Measurements from ENCODE around the gene ZNF670.

ZNF670 gene

DNA sequence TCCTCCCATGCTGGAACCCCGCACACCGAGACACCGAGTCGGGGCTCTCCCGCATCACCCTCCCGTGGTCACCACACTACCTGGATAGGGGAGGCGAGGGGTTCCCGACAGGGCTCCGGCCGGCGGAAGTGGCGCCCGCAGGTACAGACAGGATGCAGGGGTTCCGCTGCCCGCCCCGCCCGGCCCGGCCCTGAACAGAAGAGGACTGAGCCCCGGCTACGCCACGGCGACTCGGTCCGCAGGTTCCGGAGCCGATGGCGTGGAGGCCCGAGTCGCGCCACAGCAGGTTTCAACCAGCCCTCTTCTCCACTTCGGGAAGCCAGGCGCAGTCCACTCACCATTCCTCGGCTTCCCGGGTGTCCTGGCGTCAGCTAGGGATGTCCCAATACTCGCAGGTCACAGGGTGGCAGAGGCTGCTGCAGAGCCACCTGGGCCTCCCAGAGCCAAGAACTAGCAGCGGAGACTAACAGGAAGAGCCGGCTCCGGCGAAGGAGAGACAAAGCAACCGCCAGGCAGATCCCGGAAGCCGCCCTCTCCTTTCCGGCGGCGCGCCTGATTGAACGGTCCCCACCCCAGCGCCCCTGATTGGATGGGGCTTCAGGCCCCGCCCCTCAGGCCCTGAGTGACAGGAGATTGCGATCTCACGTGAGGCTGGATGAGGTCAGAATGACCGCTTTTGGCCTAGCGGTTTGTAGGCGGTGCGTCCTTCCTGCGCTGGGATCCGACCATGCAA is 25.4 kb upstream of the ZNF670 start, which contains the start of gene ZNF669:
TSS of gene ZNF669 (minus strand) at position 498 of the 733 bp plus-strand sequence. CDS start at position 341, 157 bp downstream.
- DNase-seq, result peak; percentile 95

DNA sequence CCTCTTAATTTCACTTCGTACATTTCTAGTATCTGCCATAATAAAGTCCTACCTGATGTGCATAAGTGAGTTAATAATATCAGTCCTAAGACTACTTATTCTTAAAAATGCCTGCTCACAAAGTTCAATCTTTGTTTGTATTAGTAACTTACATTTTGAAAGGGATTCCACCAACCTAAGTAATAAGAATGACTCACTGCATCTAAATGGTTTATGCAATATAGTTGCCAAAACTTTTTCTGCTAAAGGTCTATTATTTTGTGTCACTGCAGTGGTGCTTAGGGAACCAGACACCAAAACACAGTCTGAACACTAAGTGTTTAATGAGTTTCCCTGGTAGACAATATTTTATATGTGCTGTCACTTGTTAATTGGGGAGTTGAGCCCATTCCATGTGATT is 23.8 kb upstream of the ZNF670 start:
- DNase-seq, result peak; percentile 15

DNA sequence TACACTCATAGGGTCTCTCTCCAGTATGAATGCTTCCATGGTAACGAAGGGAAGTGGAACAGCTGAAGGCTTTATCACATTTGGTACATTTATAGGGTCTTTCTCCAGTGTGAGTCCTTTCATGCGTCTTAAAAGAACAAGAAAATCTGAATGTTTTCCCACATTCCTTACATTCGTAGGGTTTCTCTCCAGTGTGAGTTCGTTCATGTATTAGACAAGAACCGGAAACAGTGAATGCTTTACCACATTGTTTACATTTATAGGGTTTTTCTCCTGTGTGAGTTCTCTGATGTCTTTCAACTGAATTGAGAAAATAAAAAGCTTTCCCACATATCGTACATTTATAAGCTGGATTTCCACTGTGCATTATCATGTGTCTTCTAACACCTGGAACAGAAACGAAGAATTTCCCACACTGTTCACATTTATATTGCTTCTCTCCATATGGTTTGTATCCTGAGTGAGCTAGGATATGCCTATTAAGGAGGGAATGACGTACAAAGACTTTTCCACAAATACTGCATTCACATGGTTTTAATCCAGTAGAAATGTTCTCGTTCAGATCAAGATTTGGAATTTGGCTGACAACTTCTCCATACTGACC is 22.2 kb upstream of the ZNF670 start:
- no peak for DNase-seq

DNA sequence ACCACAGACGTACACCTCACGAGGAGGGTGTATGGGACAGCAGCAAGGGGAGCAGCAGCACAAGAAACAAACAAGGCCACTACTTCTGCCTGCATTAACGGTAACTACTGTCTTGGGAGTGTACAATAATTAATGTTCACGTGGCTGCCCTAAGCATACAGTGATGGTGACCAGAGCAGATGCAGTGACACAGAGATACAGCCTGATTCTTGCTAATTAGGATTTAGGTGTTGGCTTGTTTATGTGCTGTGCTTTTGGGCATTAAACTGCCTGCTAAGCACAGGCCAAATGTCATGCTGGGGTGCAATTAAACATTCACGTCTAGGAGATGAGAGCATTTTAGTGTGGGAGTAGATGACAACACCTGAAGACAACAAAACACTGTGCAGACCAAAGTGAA is 18.3 kb upstream of the ZNF670 start:
- DNase-seq, result no peak

DNA sequence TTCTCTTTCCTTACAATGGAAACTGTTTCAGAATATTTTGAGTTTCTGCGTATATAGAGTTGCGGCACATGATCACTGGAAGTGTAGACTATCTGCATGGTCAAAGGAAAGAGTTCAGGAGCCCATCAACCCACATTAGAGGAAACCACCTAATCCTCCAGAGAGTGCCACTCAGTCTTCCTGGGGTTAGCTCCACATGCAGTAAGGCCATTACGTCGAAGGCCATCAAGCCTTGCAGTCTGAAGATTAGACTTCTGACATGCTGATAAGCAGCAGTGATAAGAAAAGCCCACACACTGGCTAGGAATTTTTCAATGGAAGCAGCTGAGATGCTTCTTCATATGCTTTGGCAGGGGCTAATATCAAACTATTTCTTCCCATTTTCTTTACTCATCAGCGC is 17.9 kb upstream of the ZNF670 start:
- DNase-seq, result no peak

DNA sequence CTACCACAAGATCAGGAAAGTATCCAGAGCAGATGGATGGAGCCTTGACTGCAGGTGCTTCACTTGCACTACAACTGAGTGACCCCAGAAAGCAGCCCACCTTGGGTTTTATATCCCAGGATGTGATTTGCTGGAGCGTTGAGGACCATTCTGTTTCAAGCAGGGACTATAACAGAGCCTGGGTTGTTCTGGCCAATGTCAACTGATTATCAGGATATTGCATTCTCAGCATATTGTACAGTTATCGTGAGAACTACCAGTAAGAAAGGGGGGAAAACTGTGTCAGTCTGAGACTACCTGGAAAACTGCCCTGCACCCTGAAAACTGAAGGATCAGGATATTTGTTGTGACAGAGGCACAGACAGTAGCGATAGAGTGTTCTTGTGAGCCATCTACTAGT is 17.5 kb upstream of the ZNF670 start:
- DNase-seq, result no peak

DNA sequence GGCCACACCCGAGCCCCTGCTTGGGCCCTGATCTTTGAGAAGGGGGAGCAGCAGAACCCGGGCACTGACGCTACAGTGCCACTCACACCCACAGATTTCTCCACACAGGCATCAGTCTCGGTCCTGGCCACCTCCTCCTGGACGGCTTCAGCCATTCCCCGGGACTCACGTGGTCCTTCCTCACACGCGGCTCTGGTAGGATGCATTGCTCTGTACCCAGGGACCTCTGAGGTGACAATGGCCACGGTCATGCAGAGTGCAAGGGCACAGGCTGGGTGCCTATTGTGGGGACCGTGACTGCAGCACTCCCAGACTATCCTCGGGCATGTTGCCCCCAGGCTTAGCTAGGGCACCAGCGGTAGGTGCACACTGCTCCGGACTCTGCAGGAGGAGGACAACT is 11.8 kb upstream of the ZNF670 start:
- no peak for DNase-seq

DNA sequence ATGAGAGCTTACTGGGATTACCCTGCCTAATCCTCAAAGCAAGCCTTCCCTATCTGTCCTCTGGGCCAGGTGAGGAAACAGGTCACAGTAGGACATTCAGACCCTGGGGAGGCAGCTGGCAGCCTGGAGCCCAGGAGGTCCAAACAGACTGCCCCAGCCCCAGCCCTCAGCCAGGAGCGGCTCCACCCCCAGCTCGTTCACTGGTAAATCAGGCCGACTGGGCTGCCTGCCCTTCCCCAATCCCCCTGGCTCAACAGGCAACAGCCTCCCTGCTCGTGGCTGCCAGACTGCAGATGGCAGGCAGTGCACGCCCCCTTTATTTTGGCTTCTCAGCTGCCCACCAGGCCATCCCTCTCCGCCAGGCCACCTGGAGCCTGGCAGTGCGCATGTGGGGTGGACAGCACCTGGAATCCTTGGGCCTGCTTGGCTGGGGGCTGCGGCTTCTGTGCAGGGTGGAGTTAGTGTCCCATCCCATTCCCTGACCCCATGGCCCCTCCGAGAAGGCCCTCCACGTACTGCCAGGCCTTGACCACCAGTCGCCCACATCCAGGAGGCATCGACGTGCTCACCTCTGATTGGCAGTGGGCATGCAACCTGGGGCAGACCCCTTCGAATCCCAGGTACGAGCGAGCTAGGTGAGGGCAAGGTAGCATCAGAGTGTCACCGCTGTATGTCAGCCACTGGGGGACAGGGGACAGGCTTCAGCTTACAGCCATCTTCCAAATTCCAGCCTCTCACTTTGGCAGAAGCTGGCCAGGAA is 11.2 kb upstream of the ZNF670 start:
- DNase-seq, result no peak

DNA sequence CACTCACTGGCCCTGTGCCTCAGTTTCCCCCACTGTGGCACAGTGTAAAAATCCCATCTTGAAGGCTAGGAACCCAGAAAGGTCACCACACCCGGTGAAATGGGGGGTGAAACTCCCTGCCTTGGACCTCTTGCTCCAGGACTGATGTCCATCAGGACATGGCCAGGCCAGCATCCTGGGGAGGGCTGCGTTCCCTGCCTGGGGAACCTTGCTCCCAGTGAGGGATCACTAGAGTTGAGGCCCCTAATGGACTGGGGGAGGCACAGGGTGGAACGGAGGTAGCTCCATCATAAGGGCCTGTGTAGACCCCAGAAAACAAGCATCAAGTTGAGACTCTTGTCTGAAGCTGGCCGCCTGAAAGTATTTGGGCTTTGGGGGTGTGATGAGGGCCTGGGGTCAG is 10.4 kb upstream of the ZNF670 start:
- no peak for DNase-seq

DNA sequence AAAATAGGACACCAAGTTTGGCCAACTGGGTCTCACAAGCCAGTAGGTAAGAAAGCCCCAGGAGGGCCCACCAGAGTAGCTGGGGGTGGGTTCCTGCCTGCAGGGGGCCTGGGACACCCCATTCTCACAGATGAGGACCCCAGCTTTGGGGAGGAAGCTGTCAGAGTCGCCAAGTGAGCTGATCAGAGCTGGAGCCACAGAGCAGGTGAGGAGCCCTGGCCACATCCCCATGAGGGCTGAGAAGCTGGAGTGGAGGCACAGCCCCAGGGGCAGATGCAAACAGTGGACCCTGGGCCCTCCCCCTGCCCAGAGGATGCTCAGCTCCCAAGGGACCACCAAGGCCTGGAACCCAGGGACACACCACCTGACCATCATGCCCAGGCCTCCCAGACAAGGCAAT is 8.6 kb upstream of the ZNF670 start:
- no peak for DNase-seq

DNA sequence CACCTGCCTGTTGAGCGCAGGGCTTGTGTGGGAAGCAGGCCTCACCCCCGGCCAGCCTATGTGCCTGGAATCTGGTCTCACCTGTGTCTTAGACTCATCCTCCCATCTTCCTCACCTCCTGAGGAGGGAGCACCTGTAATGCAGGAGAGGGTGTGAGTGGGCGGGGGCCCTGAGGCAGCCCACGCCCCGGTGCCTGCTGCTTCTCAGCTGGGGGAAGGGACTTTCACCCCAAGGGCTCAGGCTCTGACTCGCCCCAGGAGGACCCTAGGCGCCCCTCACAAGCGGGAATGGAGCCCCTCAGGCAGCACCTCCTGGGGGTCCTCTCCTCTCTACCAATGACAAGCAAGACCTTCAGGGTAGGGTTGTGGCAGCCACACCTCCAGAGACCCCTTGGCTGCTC is 6.7 kb upstream of the ZNF670 start:
- DNase-seq, result no peak

DNA sequence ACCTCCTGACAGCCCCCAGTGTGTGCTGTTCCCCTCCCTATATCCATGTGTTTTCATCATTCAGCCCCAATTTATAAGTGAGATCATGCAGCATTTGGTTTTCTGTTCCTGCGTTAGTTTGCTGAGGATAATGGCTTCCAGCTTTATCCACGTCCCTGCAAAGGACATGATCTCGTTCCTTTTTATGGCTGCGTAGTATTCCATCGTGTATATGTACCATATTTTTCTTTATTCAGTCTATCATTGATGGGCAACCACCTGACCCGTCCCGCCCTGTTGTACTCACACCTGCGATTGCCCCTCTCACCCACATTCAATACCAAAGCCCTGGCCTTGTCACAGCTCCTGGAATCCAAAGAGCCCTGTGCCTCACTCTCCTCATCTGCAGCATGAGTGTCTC is 6.2 kb upstream of the ZNF670 start:
- no peak for DNase-seq

DNA sequence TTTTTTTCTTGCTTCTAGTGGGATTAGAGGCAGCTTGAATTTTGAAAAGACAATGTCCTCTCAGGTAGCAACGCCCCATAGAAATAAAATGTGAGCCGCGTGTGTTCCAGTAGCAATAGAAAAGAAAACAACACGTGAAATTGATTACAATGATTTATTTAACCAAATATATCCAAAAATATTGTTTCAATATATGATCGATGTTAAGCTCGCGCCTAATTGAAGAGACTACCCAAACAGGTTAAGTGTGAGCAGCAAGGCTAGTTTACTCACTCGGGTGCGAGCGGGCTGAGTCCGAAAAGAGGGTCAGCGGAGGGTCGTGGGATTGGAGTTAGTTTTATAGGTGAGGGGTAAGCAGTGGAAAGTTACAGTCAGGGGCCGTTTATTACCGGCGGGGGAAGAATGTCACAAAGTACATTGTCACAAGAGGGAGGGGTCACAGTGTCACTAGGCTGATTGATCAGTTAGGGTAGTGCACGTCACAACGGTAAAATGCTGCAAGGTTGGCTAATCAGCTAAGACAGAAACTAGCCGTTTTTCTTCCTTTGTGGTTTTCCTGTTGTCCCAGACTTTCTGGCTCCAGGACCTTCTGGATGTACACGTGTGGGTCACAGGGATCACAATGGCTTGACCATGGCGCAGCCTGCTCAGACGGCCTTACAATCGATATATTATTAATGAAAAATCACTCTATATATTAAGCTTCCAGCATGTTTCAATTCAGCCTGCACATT is 697 bp upstream of the ZNF670 start:
- no peak for DNase-seq

DNA sequence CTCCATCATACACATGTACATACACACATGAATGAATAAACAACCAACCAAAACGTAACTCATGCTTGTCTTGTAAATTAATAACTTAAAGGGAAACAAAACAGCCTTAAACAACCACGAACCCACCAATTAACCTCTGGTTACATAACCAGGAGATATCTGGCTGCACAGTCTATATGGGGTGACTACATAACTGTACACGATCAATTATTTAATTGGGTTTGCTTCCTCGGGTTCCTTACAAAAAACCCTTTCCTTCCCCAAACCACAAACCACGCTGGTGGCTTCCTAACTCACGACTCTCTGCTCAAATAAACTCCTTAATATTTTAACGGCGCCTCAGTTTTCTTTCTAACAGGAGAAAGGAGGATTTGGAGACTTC is 744 bp downstream of the ZNF670 start:
- DNase-seq, result peak; percentile 6

DNA sequence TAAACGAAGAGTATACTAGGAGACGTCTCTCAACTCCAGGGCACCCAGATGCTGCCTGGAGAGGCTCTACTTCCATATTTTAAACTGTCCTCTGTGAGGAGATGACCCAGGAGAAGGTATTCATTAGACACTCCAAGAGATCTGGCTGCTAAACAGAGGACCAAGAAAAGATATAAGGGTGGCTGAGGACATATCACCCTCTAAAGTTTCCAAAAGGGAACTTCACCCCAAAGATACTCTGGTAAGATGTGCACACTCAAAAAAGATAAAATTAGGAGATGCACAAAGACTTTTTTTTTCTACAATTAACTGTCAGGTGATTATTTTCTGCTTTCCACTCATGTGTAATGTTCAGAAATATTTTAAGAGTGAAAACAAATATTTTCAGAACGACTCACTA is 1.4 kb downstream of the ZNF670 start:
- DNase-seq, result peak; percentile 35

DNA sequence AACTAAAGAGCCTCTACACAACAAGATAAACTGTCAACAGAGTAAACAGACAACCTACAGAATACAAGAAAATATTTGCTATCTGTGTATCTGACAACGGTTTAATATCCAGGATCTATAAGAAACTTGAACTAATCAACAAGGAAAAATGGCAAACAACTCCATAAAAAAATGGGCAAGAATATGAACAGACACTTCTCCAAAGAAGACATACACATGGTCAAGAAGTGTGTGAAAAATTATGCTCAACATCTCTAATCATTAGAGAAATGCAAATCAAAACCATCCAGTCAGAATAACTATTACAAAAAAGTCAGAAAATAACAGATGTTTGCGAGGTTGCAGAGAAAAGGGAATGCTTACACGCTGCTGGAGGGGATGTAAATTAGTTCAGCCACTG is 8.0 kb downstream of the ZNF670 start:
- no peak for DNase-seq

DNA sequence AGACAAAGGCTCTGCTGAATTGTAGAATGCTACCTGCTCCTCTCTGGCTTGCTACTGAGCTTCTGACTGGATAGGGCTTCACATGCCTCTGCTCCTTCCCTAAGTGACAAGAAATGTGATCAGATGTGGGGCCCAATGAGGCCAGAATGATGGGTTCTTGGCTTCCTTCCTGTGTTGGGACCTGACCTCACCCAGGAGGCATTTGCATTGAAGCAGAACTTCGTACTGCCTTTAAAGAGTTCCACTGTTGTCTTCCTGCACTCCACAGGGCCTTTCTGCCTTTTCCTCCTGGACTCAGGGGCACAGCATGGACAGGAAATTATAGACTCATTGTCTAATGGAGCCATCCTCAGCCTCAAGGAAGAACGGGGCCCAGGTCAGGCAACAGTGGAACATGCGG is 14.3 kb downstream of the ZNF670 start:
- DNase-seq, result no peak

DNA sequence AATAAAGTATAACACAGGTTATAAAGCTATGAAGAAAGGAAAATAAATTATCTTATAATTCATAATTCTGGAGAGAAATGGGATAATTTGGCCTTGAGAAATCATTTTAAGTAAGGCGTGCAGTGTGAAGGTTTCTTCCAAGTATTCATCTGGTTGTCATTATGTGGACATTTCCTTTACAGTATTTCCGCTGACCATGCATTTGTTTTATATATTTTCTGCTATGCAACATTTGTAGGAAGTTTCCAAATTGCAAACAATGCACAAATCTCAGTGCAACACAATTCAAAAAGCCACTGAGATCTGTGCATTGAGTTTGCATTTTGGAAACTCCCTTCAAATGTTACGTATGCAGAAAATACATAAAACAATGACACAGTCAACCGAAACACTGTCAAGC is 17.8 kb downstream of the ZNF670 start:
- DNase-seq, result no peak

DNA sequence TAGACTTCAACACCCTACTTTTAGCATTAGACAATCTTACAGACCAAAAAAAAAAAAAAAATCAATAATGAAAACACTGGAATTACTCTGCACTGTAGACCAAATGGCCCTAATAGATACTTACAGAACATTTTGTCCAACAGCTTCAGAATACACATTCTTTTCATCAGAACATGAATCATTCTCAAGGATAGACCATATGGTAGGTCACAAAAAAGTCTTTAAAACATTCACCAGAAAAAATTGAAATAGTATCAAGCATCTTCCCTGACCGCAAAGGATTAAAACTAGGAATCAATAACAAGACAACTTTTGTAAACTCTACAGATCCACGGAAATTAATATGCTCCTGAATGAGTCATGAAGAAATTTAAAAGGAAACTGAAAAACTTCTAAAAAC is 22.5 kb downstream of the ZNF670 start:
- DNase-seq, result no peak

DNA sequence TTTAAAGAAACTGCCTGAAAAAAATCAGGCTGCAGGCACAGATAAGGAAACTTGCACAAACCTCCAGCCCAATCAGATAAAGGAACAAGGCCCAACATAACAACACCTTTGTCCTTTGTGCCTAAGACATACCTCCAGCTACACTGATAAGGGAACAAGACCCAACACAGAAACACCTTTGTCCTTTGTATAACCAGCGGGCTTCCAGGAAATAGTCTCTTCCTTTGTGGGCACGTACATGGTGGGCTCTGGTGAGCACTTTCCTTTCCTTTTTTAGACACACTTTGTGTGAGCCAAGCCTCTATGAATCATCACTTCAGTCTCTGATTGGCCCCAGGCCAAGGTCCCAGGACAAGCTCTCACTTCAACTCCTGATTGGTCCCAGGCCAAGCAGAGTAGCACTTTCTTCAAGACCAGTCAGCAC is 23.6 kb downstream of the ZNF670 start:
- DNase-seq, result no peak

DNA sequence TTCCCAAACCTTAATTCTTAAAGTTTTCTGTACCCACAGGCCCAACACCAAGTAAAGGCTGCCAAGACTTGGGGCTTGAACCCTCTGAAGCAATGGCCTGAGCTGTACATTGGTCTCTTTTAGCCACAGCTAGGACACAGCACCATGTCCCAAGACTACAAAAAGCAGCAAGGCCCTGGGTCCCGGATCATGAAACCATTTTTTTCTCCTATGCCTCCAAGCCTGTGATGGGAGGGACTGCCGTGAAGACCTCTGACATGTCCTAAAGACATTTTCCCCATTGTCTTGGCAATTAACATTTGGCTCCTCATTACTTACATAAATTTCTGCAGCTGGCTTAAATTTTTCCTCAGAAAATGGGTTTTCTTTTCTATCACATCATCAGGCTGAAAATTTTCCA is 30.9 kb downstream of the ZNF670 start:
- DNase-seq, result no peak

DNA sequence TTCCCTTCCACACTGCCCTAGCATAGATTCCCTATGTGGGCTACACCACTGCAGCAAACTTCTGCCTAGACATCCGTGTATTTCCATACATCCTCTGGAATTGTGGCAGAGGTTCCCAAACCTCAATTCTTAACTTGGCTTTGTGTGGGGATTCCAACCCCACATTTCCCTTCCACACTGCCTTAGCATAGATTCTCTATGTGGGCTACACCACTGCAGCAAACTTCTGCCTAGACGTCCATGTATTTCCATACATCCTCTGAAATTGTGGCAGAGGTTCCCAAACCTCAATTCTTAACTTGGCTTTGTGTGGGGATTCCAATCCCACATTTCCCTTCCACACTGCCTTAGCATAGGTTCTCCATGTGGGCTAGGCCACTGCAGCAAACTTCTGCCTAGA is 31.4 kb downstream of the ZNF670 start:
- no peak for DNase-seq

DNA sequence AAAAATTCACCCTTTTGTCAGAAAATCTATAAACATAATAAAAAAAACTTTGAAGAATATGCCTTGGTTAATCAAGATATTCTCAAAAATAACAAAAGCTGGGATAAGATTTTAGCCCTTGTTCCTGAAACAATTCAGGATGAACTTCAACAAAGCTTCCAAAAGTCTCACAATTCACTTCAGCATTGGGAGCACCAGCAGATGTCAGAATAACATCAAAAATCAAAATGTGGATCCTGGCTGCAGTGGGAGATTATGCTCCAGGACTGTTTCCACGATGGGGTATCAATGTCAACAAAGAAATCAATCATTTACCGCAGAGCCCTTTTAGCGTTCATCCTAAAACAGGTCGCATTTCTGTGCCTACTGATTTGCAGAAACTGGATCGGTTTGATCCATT is 35.2 kb downstream of the ZNF670 start:
- DNase-seq, result no peak
